ENCODE measurements around the gene HSPBAP1.

Gene HSPBAP1

GRCh38 chr3:122728756-122729514 is 64.7 kb downstream of the HSPBAP1 start:
- TF ChIP-seq GATA2 (IDR thresholded peaks at IDR 0.05; ENCODE audit: low read depth, low read length) (no peak), GATA3 (IDR thresholded peaks at IDR 0.05; ENCODE audit: low read depth, low read length) (no peak)

- TF ChIP-seq GATA2 (IDR thresholded peaks at IDR 0.05; ENCODE audit: low read depth, low read length) (no peak), GATA3 (IDR thresholded peaks at IDR 0.05; ENCODE audit: low read depth, low read length) (no peak)
These were observed 65.4 kb downstream of the HSPBAP1 start for GRCh38 chr3:122728186-122728585.

GRCh38 chr3:122727766-122728165 is 65.9 kb downstream of the HSPBAP1 start:
- no peak for TF ChIP-seq GATA2 (IDR thresholded peaks at IDR 0.05; ENCODE audit: low read depth, low read length)
- no peak for TF ChIP-seq GATA3 (IDR thresholded peaks at IDR 0.05; ENCODE audit: low read depth, low read length)

GRCh38 chr3:122727294-122727693 is 66.3 kb downstream of the HSPBAP1 start:
- no peak for TF ChIP-seq GATA3 (IDR thresholded peaks at IDR 0.05; ENCODE audit: low read depth, low read length)
- no peak for TF ChIP-seq GATA2 (IDR thresholded peaks at IDR 0.05; ENCODE audit: low read depth, low read length)

- no peak for TF ChIP-seq GATA3 (IDR thresholded peaks at IDR 0.05; ENCODE audit: low read depth, low read length)
- TF ChIP-seq GATA2 (IDR thresholded peaks at IDR 0.05; ENCODE audit: low read depth, low read length): no peak
These were observed 68.5 kb downstream of the HSPBAP1 start for GRCh38 chr3:122725106-122725505.

- TF ChIP-seq GATA3 (IDR thresholded peaks at IDR 0.05; ENCODE audit: low read depth, low read length) (no peak), GATA2 (IDR thresholded peaks at IDR 0.05; ENCODE audit: low read depth, low read length) (no peak)
These were observed 74.2 kb downstream of the HSPBAP1 start for GRCh38 chr3:122719273-122719921.

GRCh38 chr3:122716667-122717066 is 77.0 kb downstream of the HSPBAP1 start:
- TF ChIP-seq GATA2 (IDR thresholded peaks at IDR 0.05; ENCODE audit: low read depth, low read length) (no peak), GATA3 (IDR thresholded peaks at IDR 0.05; ENCODE audit: low read depth, low read length) (no peak)

GRCh38 chr3:122714273-122714672 is 79.4 kb downstream of the HSPBAP1 start:
- no peak for TF ChIP-seq GATA2 (IDR thresholded peaks at IDR 0.05; ENCODE audit: low read depth, low read length)
- no peak for TF ChIP-seq GATA3 (IDR thresholded peaks at IDR 0.05; ENCODE audit: low read depth, low read length)

GRCh38 chr3:122705379-122705778 is 88.3 kb downstream of the HSPBAP1 start:
- no peak for TF ChIP-seq GATA2 (IDR thresholded peaks at IDR 0.05; ENCODE audit: low read depth, low read length)
- no peak for TF ChIP-seq GATA3 (IDR thresholded peaks at IDR 0.05; ENCODE audit: low read depth, low read length)

GRCh38 chr3:122700193-122700592 is 93.4 kb downstream of the HSPBAP1 start:
- no peak for TF ChIP-seq GATA3 (IDR thresholded peaks at IDR 0.05; ENCODE audit: low read depth, low read length)
- no peak for TF ChIP-seq GATA2 (IDR thresholded peaks at IDR 0.05; ENCODE audit: low read depth, low read length)

GRCh38 chr3:122697952-122698620 is 95.5 kb downstream of the HSPBAP1 start:
- TF ChIP-seq GATA2 (IDR thresholded peaks at IDR 0.05; ENCODE audit: low read depth, low read length) (no peak), GATA3 (IDR thresholded peaks at IDR 0.05; ENCODE audit: low read depth, low read length) (no peak)

GRCh38 chr3:122695927-122696561 is 97.6 kb downstream of the HSPBAP1 start:
- TF ChIP-seq GATA2 (IDR thresholded peaks at IDR 0.05; ENCODE audit: low read depth, low read length) (no peak), GATA3 (IDR thresholded peaks at IDR 0.05; ENCODE audit: low read depth, low read length) (no peak)

- TF ChIP-seq GATA3 (IDR thresholded peaks at IDR 0.05; ENCODE audit: low read depth, low read length) (no peak), GATA2 (IDR thresholded peaks at IDR 0.05; ENCODE audit: low read depth, low read length) (no peak)
These were observed 98.7 kb downstream of the HSPBAP1 start for GRCh38 chr3:122694966-122695365.

GRCh38 chr3:122692674-122693073 is 101.0 kb downstream of the HSPBAP1 start:
- TF ChIP-seq GATA2 (IDR thresholded peaks at IDR 0.05; ENCODE audit: low read depth, low read length): no peak
- no peak for TF ChIP-seq GATA3 (IDR thresholded peaks at IDR 0.05; ENCODE audit: low read depth, low read length)
